ENCODE data around the gene SAMD15. TPM values are rescaled to one million over a fixed set of nuclear protein-coding genes. Genes with fewer than 3 reads are reported as not detected.

SAMD15 gene
- total RNA-seq, 4 donors from 2014 or later = 0.20 to 1.5 (median 1.4) TPM; not detected in 1

DNA sequence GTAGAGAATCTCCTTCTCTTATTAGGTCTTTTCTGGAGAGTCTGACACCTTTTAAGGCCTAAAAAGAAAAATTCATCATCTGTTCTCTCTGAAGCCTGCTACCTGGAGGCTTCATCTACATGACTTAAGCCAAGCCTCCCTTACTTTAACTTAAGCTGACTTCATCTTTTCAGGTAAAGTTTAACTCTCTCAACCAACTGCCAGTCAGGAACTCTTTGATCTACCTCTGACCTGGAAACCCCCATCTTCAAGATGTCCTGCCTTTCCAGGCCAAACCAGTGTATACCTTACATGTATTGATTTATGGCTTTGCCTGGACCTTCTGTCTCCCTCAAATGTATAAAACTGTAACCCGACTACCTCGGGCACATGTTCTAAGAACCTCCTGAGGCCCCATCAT lies 38.9 kb upstream of the SAMD15 start:
- H3K36me3 ChIP-seq = peaks cover 0 to 61% of the 10 kb centered on the region in 2 donors
- TF ChIP-seq POLR2AphosphoS5 (IDR thresholded peaks at IDR 0.05) (no peak), EP300 (IDR thresholded peaks at IDR 0.05) (no peak), POLR2A (IDR thresholded peaks at IDR 0.05) (no peak)
- TF ChIP-seq, protein P1, sequence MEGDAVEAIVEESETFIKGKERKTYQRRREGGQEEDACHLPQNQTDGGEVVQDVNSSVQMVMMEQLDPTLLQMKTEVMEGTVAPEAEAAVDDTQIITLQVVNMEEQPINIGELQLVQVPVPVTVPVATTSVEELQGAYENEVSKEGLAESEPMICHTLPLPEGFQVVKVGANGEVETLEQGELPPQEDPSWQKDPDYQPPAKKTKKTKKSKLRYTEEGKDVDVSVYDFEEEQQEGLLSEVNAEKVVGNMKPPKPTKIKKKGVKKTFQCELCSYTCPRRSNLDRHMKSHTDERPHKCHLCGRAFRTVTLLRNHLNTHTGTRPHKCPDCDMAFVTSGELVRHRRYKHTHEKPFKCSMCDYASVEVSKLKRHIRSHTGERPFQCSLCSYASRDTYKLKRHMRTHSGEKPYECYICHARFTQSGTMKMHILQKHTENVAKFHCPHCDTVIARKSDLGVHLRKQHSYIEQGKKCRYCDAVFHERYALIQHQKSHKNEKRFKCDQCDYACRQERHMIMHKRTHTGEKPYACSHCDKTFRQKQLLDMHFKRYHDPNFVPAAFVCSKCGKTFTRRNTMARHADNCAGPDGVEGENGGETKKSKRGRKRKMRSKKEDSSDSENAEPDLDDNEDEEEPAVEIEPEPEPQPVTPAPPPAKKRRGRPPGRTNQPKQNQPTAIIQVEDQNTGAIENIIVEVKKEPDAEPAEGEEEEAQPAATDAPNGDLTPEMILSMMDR (IDR thresholded peaks at IDR 0.05) = no peak
- H3K27ac ChIP-seq = no peak overlapping the region
- no peaks in the 10 kb centered on the region for H3K9me3 ChIP-seq
- H3K27me3 ChIP-seq = no peaks in the 10 kb centered on the region
- WGBS, 2 donors (ENCODE audit: low coverage in 1 of 2) = 65 to 87% methylated on average over 2 of the region's 2 CpGs
- H3K4me1 ChIP-seq = no peaks in the 10 kb centered on the region
- no peak overlapping the region for H3K4me3 ChIP-seq
- ATAC-seq = no peak

DNA sequence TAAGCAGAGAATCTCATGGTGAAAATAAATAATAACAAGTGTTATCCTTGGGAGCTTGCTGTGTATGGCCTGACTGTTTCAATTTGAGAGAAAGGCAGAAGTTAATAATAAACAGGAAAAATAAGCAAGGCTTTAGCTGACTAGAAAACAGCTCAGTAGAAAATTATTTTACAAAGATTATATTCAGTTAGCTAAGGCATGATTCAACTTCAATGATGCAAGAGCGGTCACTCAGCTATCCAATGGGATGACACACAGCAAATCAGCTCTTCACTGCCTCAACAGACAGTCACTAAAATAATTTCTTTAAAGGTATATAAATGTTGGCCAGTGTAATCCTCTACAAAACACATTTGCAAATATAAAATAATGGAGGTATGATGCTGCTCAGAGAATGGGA lies 37.8 kb upstream of the SAMD15 start:
- H3K4me1 ChIP-seq = no peaks in the 10 kb centered on the region
- H3K9me3 ChIP-seq = no peaks in the 10 kb centered on the region
- ATAC-seq = no peak
- H3K4me3 ChIP-seq = no peak overlapping the region
- WGBS, 2 donors (ENCODE audit: low coverage in 1 of 2) = 100% methylated on average over 1 of the region's 1 CpG
- no peak overlapping the region for H3K27ac ChIP-seq
- H3K27me3 ChIP-seq = no peaks in the 10 kb centered on the region
- TF ChIP-seq, protein P1 (IDR thresholded peaks at IDR 0.05) = no peak
- TF ChIP-seq POLR2A (IDR thresholded peaks at IDR 0.05) (no peak), EP300 (IDR thresholded peaks at IDR 0.05) (no peak), POLR2AphosphoS5 (IDR thresholded peaks at IDR 0.05) (no peak)
- peaks cover 0 to 71% of the 10 kb centered on the region in 2 donors for H3K36me3 ChIP-seq

DNA sequence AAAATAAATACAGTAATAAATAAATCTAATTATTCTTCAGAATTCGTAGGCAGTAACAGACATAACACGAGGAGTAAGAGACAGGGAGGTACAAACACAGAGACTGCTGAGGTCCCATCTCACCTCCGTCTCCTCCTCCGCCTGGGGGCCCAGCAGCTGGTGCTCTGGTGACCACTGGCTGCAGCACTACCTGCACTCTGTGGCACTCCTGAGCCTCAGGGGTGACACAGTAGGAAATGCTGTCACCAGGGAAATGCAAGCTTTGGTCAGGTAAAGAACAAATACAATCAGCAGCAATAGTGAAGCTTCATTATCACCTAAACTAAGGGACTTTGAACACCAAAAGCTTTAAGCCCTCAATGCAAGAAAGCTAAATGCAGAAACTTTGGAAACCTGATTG lies 36.8 kb upstream of the SAMD15 start:
- H3K36me3 ChIP-seq = peaks cover 0 to 76% of the 10 kb centered on the region in 2 donors

DNA sequence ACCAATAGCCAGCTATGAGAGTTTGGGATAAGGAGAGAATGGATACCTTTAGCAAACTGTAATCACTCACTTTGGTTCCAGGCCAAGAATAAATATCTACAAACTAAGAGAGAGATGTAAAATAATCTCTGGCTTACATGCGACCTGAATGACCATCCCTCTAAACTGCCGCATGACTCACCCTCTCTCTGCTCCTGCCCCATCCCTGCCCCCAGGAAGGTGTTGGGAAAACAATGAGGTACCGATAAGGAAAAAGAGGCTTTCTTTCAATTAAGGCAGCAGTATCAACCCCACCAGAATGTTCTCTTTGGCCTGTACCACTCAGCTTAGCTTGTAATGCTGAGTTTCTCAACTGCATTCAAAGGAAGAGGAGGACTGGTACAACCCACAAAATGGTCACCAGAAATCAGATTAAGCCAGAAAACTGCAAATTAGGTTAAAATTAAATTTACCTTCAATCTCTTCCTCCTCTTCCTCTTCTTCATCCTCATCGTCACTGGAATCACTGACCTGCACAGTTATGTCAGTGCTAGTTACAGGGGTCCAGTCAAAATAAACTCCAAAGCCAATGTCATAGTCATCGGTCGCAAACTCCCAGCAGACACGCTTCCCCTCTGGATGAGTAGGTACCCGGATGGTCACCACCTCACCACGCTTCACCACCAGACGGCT lies 34.3 kb upstream of the SAMD15 start:
- Histone ChIP-seq H3K4me1 (no peaks in the 10 kb centered on the region), H3K36me3 (peaks cover 0 to 72% of the 10 kb centered on the region in 2 donors), H3K4me3 (no peak overlapping the region), H3K27ac (no peak overlapping the region), H3K27me3 (no peaks in the 10 kb centered on the region), H3K9me3 (no peaks in the 10 kb centered on the region)
- ATAC-seq = no peak
- no peak for TF ChIP-seq POLR2A (IDR thresholded peaks at IDR 0.05)
- TF ChIP-seq EP300 (IDR thresholded peaks at IDR 0.05) = no peak
- TF ChIP-seq POLR2AphosphoS5 (IDR thresholded peaks at IDR 0.05) = no peak
- TF ChIP-seq, protein P1 (IDR thresholded peaks at IDR 0.05) = no peak
- WGBS, 2 donors (ENCODE audit: low coverage in 1 of 2) = 90 to 95% methylated on average over 10 of the region's 10 CpGs

More for the DNA sequence above, 36.8 kb upstream of the SAMD15 start:
- ATAC-seq = no peak
- Histone ChIP-seq H3K27me3 (no peaks in the 10 kb centered on the region), H3K4me1 (no peaks in the 10 kb centered on the region), H3K4me3 (no peak overlapping the region), H3K9me3 (no peaks in the 10 kb centered on the region), H3K27ac (no peak overlapping the region)
- 86 to 95% methylated on average over 3 to 4 of the region's 4 CpGs for WGBS, 2 donors (ENCODE audit: low coverage in 1 of 2)
- TF ChIP-seq POLR2AphosphoS5 (IDR thresholded peaks at IDR 0.05) (no peak), EP300 (IDR thresholded peaks at IDR 0.05) (no peak), POLR2A (IDR thresholded peaks at IDR 0.05) (no peak)
- TF ChIP-seq, protein P1 (IDR thresholded peaks at IDR 0.05) = no peak

DNA sequence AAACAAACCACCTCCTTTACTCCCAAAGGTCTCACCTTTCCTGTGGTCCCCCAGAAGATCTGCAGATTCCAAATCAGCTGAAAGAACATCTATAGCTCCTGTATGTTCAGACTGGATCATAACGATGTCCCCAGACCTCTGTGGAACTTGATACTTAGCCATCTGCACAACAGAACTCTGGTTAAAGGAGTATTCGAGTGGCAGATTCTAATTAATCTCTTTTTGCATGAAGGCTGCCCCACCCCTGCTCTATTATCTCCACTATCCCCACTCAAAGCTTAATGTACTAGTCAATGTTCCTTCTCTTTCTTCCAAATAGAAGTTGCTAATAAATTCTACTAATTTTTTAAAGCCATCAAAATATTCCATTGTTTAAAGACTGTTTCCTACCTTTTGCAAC lies 33.5 kb upstream of the SAMD15 start:
- 74 to 90% methylated on average over 2 of the region's 2 CpGs for WGBS, 2 donors (ENCODE audit: low coverage in 1 of 2)
- ATAC-seq = no peak
- H3K36me3 ChIP-seq = peaks cover 0 to 71% of the 10 kb centered on the region in 2 donors
- no peaks in the 10 kb centered on the region for H3K4me1 ChIP-seq
- no peaks in the 10 kb centered on the region for H3K9me3 ChIP-seq
- TF ChIP-seq, protein P1 (IDR thresholded peaks at IDR 0.05) = no peak
- TF ChIP-seq EP300 (IDR thresholded peaks at IDR 0.05) (no peak), POLR2A (IDR thresholded peaks at IDR 0.05) (no peak), POLR2AphosphoS5 (IDR thresholded peaks at IDR 0.05) (no peak)
- H3K27me3 ChIP-seq = no peaks in the 10 kb centered on the region
- no peak overlapping the region for H3K4me3 ChIP-seq
- no peak overlapping the region for H3K27ac ChIP-seq

All from gastroesophageal sphincter (tissue), 4 donors.